NCI-H226 (cell line): ENCODE measurements around the gene CHID1.
A peak's percentile ranks its signal among the peaks of the same experiment; 100 is the strongest.

ENCODE experiments used
- DNase-seq: peaks from one replicate; pipeline ENCODE4 v3.0.0-alpha.2; 2015

The CHID1 gene

GRCh38 chr11:845872-846495, 64.6 kb downstream of the CHID1 start:
- no peak for DNase-seq

GRCh38 chr11:844693-845644, 65.6 kb downstream of the CHID1 start:
- DNase-seq = peak; percentile 89

- DNase-seq = peak; percentile 96
Measured at GRCh38 chr11:843818-844692, 66.6 kb downstream of the CHID1 start.

- no peak for DNase-seq
Measured at GRCh38 chr11:843086-843734, 67.4 kb downstream of the CHID1 start.

- peak; percentile 80 for DNase-seq
Measured at GRCh38 chr11:842370-843002, 68.1 kb downstream of the CHID1 start, which contains the start of the genes POLR2L and TSPAN4. POLR2L (minus strand) TSS chr11:842529; CDS start chr11:842508, 21 bp downstream. TSPAN4 (plus strand) TSS chr11:842852; CDS start chr11:850305, 7,453 bp downstream.

- DNase-seq = no peak
Measured at GRCh38 chr11:841981-842369, 68.6 kb downstream of the CHID1 start.

- DNase-seq = peak; percentile 22
Measured at GRCh38 chr11:839875-840617, 70.6 kb downstream of the CHID1 start.

- no peak for DNase-seq
Measured at GRCh38 chr11:839280-839623, 71.4 kb downstream of the CHID1 start.

- DNase-seq = no peak
Measured at GRCh38 chr11:838441-839279, 72.0 kb downstream of the CHID1 start.

- no peak for DNase-seq
Measured at GRCh38 chr11:837990-838307, 72.7 kb downstream of the CHID1 start.

- peak; percentile 32 for DNase-seq
Measured at GRCh38 chr11:837189-837989, 73.2 kb downstream of the CHID1 start.

- DNase-seq = no peak
Measured at GRCh38 chr11:836700-837099, 73.9 kb downstream of the CHID1 start.

GRCh38 chr11:836274-836673, 74.3 kb downstream of the CHID1 start:
- DNase-seq = no peak

GRCh38 chr11:834371-835316, 76.0 kb downstream of the CHID1 start:
- peak; percentile 99 for DNase-seq

GRCh38 chr11:833849-834311, 76.7 kb downstream of the CHID1 start:
- DNase-seq = no peak

- DNase-seq = peak; percentile 46
Measured at GRCh38 chr11:833114-833791, 77.4 kb downstream of the CHID1 start.

GRCh38 chr11:832529-833113, 78.0 kb downstream of the CHID1 start, which contains the start of gene CD151:
CD151 (plus strand) TSS chr11:832952; CDS start chr11:836070, 3,118 bp downstream.
- peak; percentile 61 for DNase-seq
